ENCODE measurements around the gene CD300E.
"Not testable (repeated sequence)": the region's sequence is repeated elsewhere in the genome, so short reads cannot be mapped to it uniquely, and the experiment has no call there.

Gene CD300E

DNA sequence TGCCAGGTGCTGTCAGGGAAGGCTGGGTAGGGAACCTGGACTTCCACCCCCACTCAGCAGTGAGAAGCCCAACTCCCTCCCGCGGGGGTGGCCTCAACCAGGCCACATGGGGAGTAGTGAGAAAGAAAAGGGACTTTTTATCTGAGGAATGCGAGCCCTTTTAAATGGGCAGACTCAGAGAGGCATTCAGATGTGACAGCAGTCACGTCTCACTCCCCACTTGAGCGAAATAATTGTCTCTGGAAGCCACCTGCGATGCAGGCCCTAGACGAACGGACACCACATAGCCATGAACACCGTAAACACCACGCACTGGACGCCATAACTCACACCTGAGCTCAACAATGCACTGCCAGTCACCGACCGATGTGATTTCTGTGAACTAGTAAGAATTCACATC, 11.9 kb upstream of the CD300E start:
- DNase-seq (ENCODE audit: low read depth) = no peak

DNA sequence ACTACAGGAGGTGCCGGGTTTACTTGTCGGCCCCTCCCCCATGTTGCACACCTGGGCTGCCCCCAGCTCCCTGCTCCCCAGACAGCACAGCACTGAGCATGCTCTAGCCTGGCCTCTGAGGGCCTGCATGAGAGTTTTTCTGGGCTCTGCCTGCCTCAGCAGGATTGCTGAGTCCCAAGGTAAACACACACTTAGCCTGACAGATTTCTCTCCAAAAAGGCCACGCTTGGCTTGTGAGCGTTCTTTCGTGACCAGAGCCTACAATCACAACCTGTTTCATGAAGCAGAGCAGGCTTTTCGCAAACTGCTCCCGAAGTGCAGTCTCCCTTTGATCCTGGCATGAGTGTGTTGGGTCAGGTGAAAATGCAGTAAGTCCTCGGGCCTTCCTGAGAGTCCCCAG, 9.8 kb upstream of the CD300E start:
- DNase-seq (ENCODE audit: low read depth) = no peak

DNA sequence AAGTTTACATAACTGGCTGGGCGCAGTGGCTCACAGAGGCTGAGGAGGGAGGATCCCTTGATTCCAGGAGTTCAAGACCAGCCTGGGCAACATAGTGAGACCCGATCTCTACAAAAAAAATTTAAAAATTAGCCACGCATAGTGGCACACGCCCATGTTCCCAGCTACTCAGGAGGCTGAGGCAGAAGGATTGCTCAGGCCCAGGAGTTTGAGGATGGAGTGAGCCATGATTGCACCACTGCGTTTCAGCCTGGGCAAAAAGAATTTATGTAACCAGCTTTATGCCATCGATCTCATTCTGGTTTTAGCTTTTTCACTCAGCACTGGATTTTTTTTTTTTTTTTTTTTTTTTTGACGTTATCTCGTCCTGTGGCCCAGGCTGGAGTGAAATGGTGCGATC, 9.1 kb upstream of the CD300E start:
- no peak for DNase-seq (ENCODE audit: low read depth)

DNA sequence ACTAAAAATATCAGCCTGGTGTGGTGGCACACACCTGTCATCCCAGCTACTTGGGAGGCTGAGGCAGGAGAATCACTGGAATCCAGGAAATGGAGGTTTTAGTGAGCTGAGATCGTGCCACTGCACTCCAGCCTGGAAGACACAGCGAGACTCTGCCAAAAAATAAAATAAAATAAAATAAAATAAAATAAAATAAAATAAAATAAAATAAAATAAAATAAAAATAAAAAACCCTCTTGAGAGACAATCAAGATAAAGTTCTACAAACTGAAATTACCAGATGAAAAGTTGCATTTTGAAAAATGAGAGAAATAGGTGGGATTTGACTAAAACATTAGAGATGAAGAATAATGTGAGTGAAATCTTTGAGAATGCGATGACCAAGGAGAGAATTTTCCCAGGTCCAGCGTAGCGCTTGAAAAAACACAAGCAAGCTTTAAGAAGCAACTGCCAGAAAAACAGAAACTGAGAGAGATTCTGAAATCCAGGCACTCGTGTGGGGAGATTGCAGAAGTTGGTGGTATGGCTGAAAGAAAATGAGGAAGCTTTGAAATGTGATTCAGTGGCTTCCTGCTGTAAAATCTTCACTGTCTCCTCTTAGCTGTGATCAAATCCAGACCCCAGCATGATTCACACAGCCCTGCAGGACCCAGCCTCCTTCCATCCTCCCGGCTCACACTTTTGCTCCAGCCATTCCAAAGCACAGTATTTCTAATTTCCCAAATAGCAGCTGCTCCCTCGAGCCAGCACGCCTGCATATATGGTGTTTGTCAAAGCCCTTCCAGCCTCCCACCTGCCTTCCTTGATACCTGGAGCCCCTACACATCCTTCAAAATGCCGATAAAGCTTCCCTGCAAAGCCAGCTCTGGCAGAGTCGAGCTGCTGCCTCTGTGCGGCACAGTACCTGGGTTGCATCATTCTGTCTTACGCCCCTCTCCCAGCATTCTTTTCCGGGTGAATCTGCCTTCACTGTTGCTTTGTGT, 8.2 kb upstream of the CD300E start:
- DNase-seq (ENCODE audit: low read depth) = no peak

DNA sequence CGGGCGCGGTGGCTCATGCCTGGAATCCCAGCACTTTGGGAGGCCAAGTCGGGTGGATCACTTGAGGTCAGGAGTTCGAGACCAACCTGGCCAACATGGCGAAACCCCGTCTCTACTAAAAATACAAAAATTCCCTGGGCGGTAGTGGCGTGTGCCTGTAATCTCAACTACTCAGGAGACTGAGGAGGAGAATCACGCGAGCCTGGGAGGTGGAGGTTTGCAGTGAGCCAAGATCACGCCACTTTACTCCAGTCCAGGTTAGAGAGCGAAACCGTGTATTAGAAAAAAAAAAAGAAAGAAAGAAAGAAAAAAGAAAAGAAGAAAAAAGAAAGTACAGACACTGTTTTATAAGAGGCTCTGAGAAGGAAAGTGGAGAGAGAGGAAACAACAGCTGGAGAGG, 6.7 kb upstream of the CD300E start:
- DNase-seq (ENCODE audit: low read depth) = not testable (repeated sequence)

DNA sequence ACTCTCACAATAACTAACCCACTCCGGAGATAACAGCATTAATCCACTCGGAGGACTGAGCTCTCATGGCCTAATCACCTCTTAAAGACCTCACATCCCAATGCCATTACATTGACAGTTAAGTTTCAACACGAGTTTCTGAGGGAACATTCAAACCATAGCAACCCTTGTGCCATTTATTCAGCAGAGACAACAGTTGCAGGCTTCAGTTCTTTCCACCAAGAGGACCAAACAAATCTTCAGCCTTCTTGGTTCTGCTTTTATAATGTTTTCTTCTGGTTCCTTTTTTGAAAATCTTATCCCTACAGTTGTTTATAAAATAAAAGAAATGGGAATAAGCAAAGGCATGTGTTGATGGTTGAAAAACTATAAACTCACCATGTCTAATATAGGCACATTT, 2.1 kb upstream of the CD300E start:
- no peak for DNase-seq (ENCODE audit: low read depth)

DNA sequence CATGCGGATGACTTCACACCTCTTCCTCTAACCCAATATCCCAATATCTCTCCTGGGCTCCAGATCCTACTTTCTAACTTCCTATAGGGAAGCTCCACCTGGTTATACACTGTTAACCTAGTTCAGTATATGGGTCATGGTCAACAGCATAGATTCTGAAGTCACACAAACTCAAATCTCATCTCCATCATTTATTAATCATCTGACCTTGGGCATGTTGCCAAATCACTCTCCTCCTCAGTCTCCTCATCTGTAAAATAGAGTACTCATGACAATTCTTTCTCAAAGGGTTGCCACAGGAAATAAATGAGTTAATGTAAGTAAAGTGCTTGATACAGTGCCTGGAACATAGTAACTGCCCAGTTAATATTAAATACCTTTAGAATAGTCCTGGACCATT, 593 bp upstream of the CD300E start:
- DNase-seq (ENCODE audit: low read depth) = no peak

DNA sequence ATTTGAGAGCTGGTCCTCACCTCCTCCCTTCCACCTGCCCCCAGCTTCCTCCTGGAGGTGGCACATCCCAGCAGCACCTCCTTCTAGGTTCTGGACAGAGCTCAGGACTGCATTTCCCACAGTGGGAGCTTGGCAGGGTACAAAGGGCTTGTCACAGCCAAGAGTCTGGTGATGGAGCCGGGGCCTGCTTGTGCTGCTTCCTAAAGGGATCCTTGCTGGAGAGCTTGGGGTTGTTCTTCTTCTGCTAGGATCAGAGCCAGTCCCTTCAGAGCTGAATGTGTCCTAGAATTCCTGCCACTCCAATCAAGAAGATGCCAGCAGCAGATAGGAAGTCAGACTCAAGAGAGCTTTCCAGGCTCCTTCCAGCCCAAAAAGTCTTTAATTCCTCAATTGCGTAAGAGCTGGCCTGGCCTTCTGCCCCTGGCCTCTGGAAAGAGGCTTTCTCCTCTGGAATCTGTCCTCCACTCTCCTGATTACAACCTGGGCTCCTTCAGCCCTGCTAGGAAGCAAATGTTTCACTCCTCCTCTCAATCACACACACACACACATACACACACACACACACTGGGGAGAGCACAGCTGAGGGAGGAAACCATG, 4.4 kb downstream of the CD300E start:
- no peak for DNase-seq (ENCODE audit: low read depth)

DNA sequence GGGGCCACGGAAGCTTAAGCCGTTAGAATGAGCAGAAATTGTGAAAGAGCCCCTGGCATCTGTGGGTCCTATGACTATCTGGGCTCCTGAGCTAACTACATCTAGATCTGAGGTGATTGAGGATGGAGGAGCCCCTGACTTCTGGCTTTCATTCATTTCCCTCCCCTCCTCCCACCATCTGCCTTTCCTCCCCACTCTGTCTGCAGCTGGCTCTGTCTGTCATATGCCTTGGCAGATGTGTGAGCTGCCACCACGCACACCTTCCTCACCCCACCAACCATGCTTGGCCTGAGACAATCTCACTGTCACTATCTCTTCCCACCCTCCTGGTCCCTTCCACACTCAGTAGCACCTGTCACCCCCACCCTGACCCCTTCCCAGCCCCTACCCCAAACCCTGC, 5.1 kb downstream of the CD300E start:
- no peak for DNase-seq (ENCODE audit: low read depth)

DNA sequence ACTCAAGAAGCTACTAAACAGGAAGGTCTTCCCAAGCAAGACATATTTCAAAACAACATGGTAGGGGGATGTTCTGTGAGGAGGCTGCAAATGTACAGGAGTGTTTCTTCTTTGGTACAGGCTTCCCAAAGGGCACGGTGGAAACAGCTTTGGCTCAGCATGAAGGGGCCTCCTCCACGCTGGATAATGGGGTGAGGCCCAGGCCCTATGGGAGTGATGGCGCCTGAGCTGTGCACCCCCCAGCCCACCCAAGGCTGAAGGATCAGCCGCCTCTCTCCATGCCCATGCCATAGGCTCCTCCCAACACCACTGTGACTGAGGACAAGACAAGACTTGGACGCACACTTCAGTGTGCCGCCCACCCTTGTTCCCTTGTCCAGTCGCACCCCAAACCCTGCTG, 6.8 kb downstream of the CD300E start:
- no peak for DNase-seq (ENCODE audit: low read depth)

DNA sequence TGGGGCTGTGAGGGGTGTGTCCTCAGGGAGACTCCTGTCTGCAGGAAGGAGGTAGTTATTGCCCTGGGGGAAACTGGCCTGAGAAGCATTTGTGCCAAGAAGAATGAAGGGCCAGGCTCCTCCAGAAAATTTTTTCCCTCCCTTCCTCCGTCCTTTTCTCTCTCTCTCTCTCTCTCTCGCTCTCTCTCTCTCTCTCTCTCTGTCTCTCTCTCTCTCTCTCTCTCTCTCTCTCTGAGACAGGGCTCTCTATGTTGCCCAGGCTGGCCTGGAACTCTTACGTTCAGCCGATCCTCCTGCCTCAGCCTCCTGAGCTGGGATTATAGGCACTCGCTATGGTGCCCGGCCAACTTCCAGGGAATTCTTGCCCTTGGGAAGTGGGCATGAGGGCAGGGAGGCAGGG, 11.5 kb downstream of the CD300E start:
- DNase-seq (ENCODE audit: low read depth) = no peak

DNA sequence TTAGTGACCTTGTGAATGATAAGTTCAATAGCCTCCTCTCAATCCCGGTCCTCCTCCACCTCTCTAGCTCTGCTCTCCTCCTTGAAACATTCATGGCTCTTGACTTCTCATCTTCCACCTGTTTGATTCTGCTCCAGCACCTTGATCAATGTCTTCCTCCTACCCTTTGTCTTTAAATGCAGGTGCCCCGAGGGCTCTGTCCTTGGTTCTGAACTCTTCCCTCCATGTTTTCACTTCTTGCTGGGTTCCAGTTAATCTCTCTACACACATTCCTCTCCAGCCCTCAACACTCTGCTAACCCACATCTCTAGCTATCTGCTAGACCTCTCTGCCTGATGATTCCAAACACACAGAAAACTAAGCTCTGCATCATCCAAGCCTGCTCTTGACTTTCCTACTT, 13.4 kb downstream of the CD300E start:
- DNase-seq (ENCODE audit: low read depth) = no peak

DNA sequence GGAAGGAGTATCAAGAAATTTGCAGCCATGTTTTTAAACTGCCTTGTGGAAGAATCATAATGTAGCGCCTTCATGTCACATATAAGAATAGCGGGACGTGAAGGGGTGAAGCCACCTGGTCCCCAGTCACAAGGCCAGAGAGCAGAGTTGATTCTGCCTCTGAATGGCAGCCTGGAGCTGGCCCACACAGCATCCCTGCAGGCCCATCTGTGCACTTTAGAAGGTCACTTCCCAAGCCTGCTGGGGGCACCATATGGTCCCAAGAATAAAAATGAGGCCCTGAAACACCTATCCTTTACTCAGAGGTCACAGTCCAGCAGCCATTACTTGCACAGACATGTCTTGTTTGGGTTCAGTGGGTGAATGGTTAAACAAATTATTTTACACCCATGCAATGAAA, 15.0 kb downstream of the CD300E start:
- DNase-seq (ENCODE audit: low read depth) = no peak

DNA sequence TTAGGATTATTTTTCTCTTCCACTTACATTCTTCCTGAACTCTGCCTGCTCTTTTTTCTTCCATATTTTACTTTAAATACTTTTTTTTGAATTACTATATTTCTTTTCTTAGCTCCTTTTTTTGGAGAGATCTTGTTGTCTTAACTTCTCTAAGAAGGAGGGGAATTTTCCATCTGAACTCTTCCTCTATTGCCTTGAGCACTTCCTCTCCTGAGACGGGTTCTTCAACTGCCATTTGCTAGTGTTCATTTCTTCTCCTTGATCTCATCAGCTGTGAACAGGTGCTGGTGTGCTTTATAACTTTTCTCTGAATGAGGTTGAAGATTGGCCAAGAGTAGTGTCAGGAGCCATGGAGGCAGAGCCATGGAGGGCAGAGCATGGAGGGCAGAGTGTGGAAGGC, 16.3 kb downstream of the CD300E start:
- no peak for DNase-seq (ENCODE audit: low read depth)

DNA sequence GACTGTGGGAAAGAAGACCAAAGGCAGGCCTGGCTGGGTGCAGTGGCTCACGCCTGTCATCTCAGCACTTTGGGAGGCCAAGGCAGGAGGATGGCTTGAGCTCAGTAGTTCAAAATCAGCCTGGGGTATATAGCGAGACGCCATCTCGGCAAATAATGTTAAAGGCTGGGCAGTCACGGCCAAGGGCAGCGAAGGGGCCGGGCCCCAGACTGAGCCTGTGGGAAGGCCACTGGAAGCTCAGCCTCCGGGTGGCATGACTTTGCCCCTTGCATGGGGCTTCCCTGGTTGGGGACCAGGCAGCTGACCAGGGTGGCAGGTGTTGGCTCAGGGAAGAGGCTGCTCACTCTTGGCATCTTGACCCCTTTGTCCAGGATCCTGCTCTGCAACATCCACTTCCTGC, 17.5 kb downstream of the CD300E start:
- DNase-seq (ENCODE audit: low read depth) = no peak

DNA sequence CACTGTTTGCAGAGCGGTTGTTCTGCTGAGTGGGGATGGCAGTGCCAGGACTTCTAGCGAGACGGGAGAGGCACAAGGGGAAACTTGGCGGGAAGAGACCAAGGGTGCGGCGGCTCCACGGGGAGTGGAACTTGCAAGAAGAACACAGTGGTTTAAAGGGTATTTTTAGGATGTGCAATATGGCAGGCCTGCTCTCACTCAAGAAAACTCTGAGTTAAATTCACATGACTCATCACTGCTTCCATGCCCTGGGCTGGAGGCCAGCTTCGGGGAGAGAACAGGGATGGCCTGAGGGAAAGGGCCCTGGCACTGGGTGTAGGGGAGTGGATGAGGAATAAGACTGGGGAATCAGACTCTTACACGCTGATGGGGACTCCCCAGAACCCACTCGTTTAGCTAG, 18.2 kb downstream of the CD300E start:
- DNase-seq (ENCODE audit: low read depth) = no peak

DNA sequence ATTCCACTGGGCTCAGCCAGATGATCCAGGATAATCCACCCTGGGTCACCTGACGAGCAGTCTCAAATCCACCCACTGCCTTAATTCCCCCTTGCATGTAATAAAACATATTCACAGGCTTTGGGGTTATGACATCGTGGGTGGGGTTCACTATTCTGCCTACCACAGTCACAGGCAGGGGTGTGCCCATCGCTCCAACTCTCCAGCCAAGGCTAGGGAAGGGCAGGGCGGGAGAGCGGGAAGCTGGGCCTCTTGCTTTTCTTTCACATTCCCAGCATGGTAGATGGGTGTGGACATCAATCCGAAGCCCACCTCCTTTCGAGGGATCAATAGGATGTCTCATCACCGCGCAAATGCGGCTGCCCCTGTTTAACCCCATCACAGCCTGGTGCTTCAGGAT, 18.8 kb downstream of the CD300E start:
- DNase-seq (ENCODE audit: low read depth) = no peak

DNA sequence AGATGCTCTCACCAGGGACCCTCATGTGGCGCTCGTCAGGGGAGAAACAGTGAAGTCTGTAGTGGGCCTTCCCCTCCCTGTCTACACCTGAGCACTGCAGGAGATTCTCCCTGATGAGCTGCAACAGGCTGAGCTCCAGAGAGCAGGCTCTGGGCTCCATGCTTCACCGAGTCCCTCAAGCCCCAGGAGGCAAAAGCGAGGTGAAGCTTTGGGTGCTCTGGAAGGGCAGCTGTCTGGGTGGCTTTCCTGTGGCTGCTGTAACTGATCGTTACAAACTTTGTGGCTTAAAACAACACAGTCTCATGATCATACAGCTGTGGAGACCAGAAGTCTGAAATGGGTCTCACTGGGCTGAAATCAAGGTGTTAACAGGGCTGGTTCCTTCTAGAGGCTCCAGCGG, 19.3 kb downstream of the CD300E start:
- DNase-seq (ENCODE audit: low read depth) = no peak

DNA sequence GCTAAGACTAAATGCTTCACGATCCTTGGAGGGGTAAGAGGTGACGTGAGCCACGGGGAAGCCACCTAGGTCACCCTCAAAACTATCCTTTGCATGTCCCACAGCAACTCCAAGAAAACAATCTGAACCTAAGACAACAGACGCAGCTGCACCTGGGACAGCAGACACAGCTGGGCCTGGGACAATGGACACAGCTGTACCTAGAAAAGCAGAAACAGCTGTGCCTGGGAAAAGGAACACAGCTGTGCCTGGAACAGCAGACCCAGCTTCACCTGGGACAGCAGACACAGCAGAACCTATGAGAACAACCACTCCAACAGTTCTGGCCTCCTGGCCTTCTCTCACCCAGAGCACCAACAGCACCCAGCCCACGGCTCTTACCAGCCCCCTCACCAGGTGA, 19.8 kb downstream of the CD300E start:
- DNase-seq (ENCODE audit: low read depth) = no peak

DNA sequence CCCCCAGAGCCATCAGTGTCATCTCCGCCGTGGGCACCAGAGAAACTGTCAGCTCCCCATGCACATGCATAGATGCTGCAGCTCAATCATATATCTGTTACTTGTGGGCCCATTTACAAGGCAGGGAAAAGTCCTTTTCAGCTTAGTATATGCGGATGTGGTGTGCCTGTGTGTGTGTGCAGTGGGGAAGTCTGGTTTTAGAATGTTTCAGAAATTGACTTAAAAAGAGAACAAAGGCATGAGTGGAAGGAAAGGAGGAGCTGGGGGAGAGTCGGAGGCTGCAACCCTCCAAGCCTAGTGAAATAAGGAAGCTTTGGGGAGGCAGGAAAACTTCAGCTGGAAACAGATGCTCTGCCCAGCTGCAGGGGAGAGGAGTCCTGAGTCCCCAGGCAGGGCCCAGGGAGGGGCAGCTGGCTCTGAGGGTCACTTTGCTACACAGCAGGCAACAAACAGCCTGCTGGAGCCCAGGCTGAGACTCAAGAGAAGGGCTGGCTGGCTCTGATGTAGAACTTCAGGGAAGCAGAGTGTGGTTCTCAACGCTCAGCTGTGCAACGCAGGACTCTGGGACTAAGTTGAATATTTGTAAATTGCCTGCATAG, 20.4 kb downstream of the CD300E start:
- no peak for DNase-seq (ENCODE audit: low read depth)

DNA sequence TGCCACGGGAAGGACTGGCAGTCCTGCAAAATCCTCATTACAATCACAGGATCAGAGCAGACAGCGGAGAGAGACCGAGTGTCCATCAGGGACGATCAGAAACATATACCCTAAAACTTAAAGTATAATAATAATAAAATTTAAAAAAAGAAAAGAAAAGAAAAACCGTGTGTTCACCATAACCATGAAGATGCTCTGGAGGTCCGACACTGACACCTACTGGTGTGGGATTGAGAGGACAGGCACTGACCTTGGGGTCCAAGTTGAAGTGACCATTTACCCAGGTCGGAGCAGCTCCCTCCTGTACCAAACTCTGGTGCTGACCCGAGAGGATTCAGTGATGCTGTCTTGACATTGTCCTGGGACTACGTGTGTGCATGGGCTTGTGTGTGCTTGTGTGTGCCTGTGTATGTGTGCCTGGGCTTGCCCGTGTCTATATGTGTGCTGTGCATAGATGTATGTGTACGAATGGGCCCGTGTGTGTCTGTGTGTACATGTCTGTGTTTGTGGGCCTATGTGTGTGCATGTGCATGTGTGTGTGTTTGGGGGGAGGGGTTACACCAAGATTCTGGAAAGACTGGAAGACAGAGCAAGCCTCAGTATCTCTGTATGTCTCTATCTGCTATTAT, 21.5 kb downstream of the CD300E start:
- no peak for DNase-seq (ENCODE audit: low read depth)

DNA sequence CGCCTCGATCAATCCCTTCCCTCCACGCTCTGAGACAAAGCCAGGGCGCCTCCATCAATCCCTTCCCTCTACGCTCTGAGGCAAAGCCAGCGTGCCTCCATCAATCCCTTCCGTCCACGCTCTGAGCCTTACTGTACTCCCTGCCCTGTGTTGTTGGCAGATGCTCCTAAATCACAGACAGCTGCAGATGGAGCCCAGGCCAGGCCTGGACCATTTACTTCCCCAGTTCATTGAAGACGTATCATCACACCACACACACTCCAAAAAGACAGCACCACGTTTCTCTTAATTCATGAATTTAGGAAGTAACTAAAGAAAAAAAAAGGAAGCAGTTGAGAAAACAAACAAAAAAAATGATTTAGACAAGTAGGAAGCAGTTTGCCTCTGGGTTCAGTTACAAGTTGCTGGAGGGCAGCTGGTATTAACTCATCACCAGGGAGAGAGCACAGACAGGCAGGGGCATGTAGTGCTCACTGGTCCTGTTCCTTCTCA, 24.0 kb downstream of the CD300E start:
- no peak for DNase-seq (ENCODE audit: low read depth)

DNA sequence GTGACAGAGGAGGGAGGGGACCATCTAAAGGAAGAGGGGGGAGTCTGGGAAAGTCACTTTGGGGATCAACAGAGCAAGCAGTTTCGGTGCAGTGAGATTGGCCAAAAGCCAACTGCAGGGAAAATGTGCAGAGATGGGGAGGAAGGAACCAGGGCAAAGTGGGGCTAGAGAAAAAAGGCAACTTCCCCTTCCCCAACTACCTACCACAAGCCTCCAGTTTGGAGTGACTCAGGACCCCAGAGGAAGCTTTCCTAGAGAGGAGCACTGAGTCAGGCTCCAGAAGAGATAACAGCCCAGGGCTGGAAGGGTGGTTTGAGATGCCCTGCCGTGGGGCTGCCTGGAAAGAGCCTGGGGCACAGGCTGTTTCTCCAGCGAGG, 24.5 kb downstream of the CD300E start:
- DNase-seq (ENCODE audit: low read depth) = no peak
